GM19025 (cell line): ENCODE data around the gene TCEANC2.
"Not testable (repeated sequence)": the region's sequence is repeated elsewhere in the genome, so short reads cannot be mapped to it uniquely, and the experiment has no call there.

ENCODE experiments used
- ATAC-seq: cut with Tn5 transposase; IDR thresholded peaks from one replicate; pipeline ENCODE4 v1.9.1; 2021; ENCODE audit warnings: mild to moderate bottlenecking, low read depth, moderate library complexity; ENCODE audit not compliant: unreplicated experiment

TCEANC2 gene

GRCh38 chr1:54081306-54082270 lies 28.2 kb downstream of the TCEANC2 start:
- no peak for ATAC-seq

- ATAC-seq, result no peak
These were observed 31.4 kb downstream of the TCEANC2 start for GRCh38 chr1:54084794-54085193.

- no peak for ATAC-seq
These were observed 33.3 kb downstream of the TCEANC2 start for GRCh38 chr1:54086754-54087153.

- no peak for ATAC-seq
These were observed 35.0 kb downstream of the TCEANC2 start for GRCh38 chr1:54088385-54088784.

GRCh38 chr1:54091666-54092065 lies 38.3 kb downstream of the TCEANC2 start:
- no peak for ATAC-seq

GRCh38 chr1:54094001-54094729 lies 40.8 kb downstream of the TCEANC2 start:
- no peak for ATAC-seq

- not testable (repeated sequence) for ATAC-seq
These were observed 41.3 kb downstream of the TCEANC2 start for GRCh38 chr1:54094730-54095105.

GRCh38 chr1:54095546-54096226 lies 42.3 kb downstream of the TCEANC2 start:
- no peak for ATAC-seq

- ATAC-seq, result no peak
These were observed 42.9 kb downstream of the TCEANC2 start for GRCh38 chr1:54096227-54096876.

- no peak for ATAC-seq
These were observed 43.5 kb downstream of the TCEANC2 start for GRCh38 chr1:54096877-54097240.

GRCh38 chr1:54099061-54099610 lies 45.7 kb downstream of the TCEANC2 start:
- no peak for ATAC-seq

GRCh38 chr1:54100500-54100899 lies 47.1 kb downstream of the TCEANC2 start:
- no peak for ATAC-seq

- ATAC-seq, result no peak
These were observed 50.0 kb downstream of the TCEANC2 start for GRCh38 chr1:54103414-54103813.

GRCh38 chr1:54104613-54105012 lies 51.2 kb downstream of the TCEANC2 start:
- not testable (repeated sequence) for ATAC-seq

- ATAC-seq, result no peak
These were observed 51.7 kb downstream of the TCEANC2 start for GRCh38 chr1:54105080-54105479.

GRCh38 chr1:54105736-54106269 lies 52.4 kb downstream of the TCEANC2 start:
- ATAC-seq, result no peak

- no peak for ATAC-seq
These were observed 53.7 kb downstream of the TCEANC2 start for GRCh38 chr1:54107131-54107530.

- no peak for ATAC-seq
These were observed 54.7 kb downstream of the TCEANC2 start for GRCh38 chr1:54108156-54108555.

GRCh38 chr1:54109129-54110090 lies 56.0 kb downstream of the TCEANC2 start:
- no peak for ATAC-seq
